CD14-positive monocyte (primary cell): ENCODE data around the gene SEMA3C. TPM values are rescaled to one million over a fixed set of nuclear protein-coding genes. Genes with fewer than 3 reads are reported as not detected.

Experiments used
- DNase-seq, 3 donors: peaks; one replicate each; pipeline ENCODE4 v3.0.0-alpha.2; 2011 to 2022
- H2AFZ ChIP-seq: 2 replicates; pipeline ENCODE4 v1.6.0; 2012; ENCODE audit warnings: mild to moderate bottlenecking, low read depth, low read length, inconsistent platforms; ENCODE audit not compliant: insufficient read depth, poor library complexity, severe bottlenecking
- H3K27ac ChIP-seq, 2 donors: 1 replicate in 1 of 2; 2 replicates in 1 of 2; pipeline ENCODE4 v1.5.1; 2012 to 2013; ENCODE audit warnings: low read length in 2 of 2, control low read depth in 1 of 2, inconsistent platforms in 1 of 2, low read depth in 1 of 2, mild to moderate bottlenecking in 1 of 2
- H3K27me3 ChIP-seq, 2 donors: one replicate each; pipeline versions ENCODE4 v1.6.0 to v1.6.1; 2011 to 2013; ENCODE audit warnings: low read length in 2 of 2; ENCODE audit not compliant: control insufficient read depth in 2 of 2, insufficient read depth in 2 of 2
- H3K36me3 ChIP-seq, 2 donors: replicated peaks in 1 of 2; 1 replicate in 1 of 2; 2 replicates in 1 of 2; pipeline versions ENCODE4 v1.5.1 to v1.6.1; 2012 to 2013; ENCODE audit warnings: low read length in 2 of 2, control low read depth in 1 of 2, inconsistent platforms in 1 of 2, mild to moderate bottlenecking in 1 of 2; ENCODE audit not compliant: insufficient read depth in 2 of 2, control insufficient read depth in 1 of 2
- H3K4me1 ChIP-seq, 2 donors: 1 replicate in 1 of 2; 2 replicates in 1 of 2; pipeline versions ENCODE4 v1.5.1 to v1.6.1; 2012 to 2013; ENCODE audit warnings: low read length in 2 of 2, control low read depth in 1 of 2, inconsistent platforms in 1 of 2, mild to moderate bottlenecking in 1 of 2, moderate library complexity in 1 of 2; ENCODE audit not compliant: insufficient read depth in 2 of 2, control insufficient read depth in 1 of 2
- H3K4me2 ChIP-seq: replicated peaks from 2 replicates; pipeline ENCODE3; 2012; ENCODE audit warnings: low read length, moderate library complexity, mild to moderate bottlenecking; ENCODE audit not compliant: poor library complexity, severe bottlenecking; ENCODE audit errors: extremely low read depth
- H3K4me3 ChIP-seq, 3 experiments: fragments of 200-600 bp in 1 of 3; sonication (generic) in 1 of 3; replicated peaks in 1 of 3; 1 replicate in 2 of 3; 2 replicates in 1 of 3; pipeline ENCODE4 v1.5.1; 2011 to 2013; ENCODE audit warnings: low read length in 3 of 3, mild to moderate bottlenecking in 3 of 3, control low read depth in 2 of 3, low read depth in 2 of 3, inconsistent platforms in 1 of 3, moderate library complexity in 1 of 3
- H3K79me2 ChIP-seq: 2 replicates; pipeline ENCODE4 v1.6.0; 2012; ENCODE audit warnings: mild to moderate bottlenecking, control low read depth, inconsistent platforms, low read length, moderate library complexity; ENCODE audit not compliant: insufficient read depth
- H3K9ac ChIP-seq: 2 replicates; pipeline ENCODE4 v1.6.0; 2017; ENCODE audit warnings: low read length, mild to moderate bottlenecking; ENCODE audit not compliant: insufficient read depth, poor library complexity, severe bottlenecking
- H3K9me3 ChIP-seq, 2 donors: replicated peaks in 1 of 2; 1 replicate in 1 of 2; 2 replicates in 1 of 2; pipeline versions ENCODE4 v1.5.1 to v1.6.1; 2012 to 2013; ENCODE audit warnings: low read length in 2 of 2, control low read depth in 1 of 2; ENCODE audit not compliant: control insufficient read depth in 1 of 2, insufficient read depth in 1 of 2
- H4K20me1 ChIP-seq: 2 replicates; pipeline ENCODE4 v1.6.0; 2012; ENCODE audit warnings: mild to moderate bottlenecking, low read length, control low read depth, moderate library complexity; ENCODE audit not compliant: insufficient read depth
- H3K27ac Mint-ChIP-seq, 7 donors: one replicate each; pipeline ENCODE4 v1.8.0; 2020; ENCODE audit warnings: mild to moderate bottlenecking in 7 of 7, mixed read lengths in 7 of 7, moderate library complexity in 6 of 7, inconsistent platforms in 2 of 7
- H3K27me3 Mint-ChIP-seq, 3 donors: one replicate each; pipeline ENCODE4 v1.8.0; 2021 to 2022; ENCODE audit warnings: low read depth in 3 of 3, mild to moderate bottlenecking in 3 of 3, mixed read lengths in 3 of 3, moderate library complexity in 3 of 3, inconsistent platforms in 1 of 3
- H3K36me3 Mint-ChIP-seq, 2 donors: one replicate each; pipeline ENCODE4 v1.8.0; 2020; ENCODE audit warnings: mixed read lengths in 2 of 2, inconsistent platforms in 1 of 2, mild to moderate bottlenecking in 1 of 2
- H3K4me1 Mint-ChIP-seq: one replicate; pipeline ENCODE4 v1.8.0; 2020; ENCODE audit warnings: mild to moderate bottlenecking, mixed read lengths
- H3K4me3 Mint-ChIP-seq, 2 donors: one replicate each; pipeline ENCODE4 v1.8.0; 2020; ENCODE audit warnings: mild to moderate bottlenecking in 2 of 2, mixed read lengths in 2 of 2, moderate library complexity in 1 of 2
- H3K9me3 Mint-ChIP-seq, 7 donors: one replicate each; pipeline ENCODE4 v1.8.0; 2020 to 2022; ENCODE audit warnings: mixed read lengths in 7 of 7, mild to moderate bottlenecking in 6 of 7, moderate library complexity in 6 of 7, inconsistent platforms in 2 of 7
- WGBS: methylation state at CpG from one replicate; pipeline ENCODE4 v1.1.5; 2013; ENCODE audit warnings: missing lambda C conversion rate; ENCODE audit not compliant: insufficient coverage; 5-methylcytosine and 5-hydroxymethylcytosine counted together
- intact Hi-C, 2 donors: fragments of 100-400 bp; cut with micrococcal nuclease; formaldehyde crosslinking; loops; one replicate each; pipeline versions ENCODE4 v1.15.0 to v1.15.1; 2023
- polyA plus RNA-seq, 3 donors: library from polyadenylated mRNA; depleted of rRNA in 1 of 3; unstranded in 2 of 3; stranded (reverse) in 1 of 3; fragments of 300-500 nt in 2 of 3; fragments of >200 nt in 1 of 3; fragmentation: Illumina TruSeq in 2 of 3; gene quantifications; 1 replicate in 2 of 3; 2 replicates in 1 of 3; pipeline ENCODE4 v1.2.3, GENCODE V29; 2012 to 2021
- TF ChIP-seq, protein P1 (sequence below): fragments of 200-600 bp; IDR thresholded peaks from one replicate; pipeline ENCODE4 v1.8.0; 2022; ENCODE audit warnings: antibody characterized with exemption, mild to moderate bottlenecking

Gene SEMA3C
- polyA plus RNA-seq, 3 donors: 7.2 to 14.1 (median 13.7) TPM

- peaks cover 0 to 2% (median 0%) of the 10 kb centered on the region in 7 donors for H3K9me3 Mint-ChIP-seq
Measured at GRCh38 chr7:80891259-80891544, 27.6 kb downstream of the SEMA3C start.

GRCh38 chr7:80890426-80891258 lies 28.2 kb downstream of the SEMA3C start:
- H3K36me3 ChIP-seq: peaks cover 0 to 4% of the 10 kb centered on the region in 2 donors
- intact Hi-C loops: no loop called here
- no peak overlapping the region for H3K9ac ChIP-seq
- H2AFZ ChIP-seq: no peak overlapping the region
- WGBS: no CpG with 5 or more reads among the region's 4 CpGs
- H3K4me1 Mint-ChIP-seq: no peaks in the 10 kb centered on the region
- no peak overlapping the region for H3K4me3 Mint-ChIP-seq
- H3K27me3 Mint-ChIP-seq: peaks cover 0 to 3% (median 0%) of the 10 kb centered on the region in 3 donors
- H3K9me3 Mint-ChIP-seq: peaks cover 0 to 2% (median 0%) of the 10 kb centered on the region in 7 donors
- no peaks in the 10 kb centered on the region for H3K9me3 ChIP-seq
- H3K4me3 ChIP-seq: no peak overlapping the region
- TF ChIP-seq, protein P1, sequence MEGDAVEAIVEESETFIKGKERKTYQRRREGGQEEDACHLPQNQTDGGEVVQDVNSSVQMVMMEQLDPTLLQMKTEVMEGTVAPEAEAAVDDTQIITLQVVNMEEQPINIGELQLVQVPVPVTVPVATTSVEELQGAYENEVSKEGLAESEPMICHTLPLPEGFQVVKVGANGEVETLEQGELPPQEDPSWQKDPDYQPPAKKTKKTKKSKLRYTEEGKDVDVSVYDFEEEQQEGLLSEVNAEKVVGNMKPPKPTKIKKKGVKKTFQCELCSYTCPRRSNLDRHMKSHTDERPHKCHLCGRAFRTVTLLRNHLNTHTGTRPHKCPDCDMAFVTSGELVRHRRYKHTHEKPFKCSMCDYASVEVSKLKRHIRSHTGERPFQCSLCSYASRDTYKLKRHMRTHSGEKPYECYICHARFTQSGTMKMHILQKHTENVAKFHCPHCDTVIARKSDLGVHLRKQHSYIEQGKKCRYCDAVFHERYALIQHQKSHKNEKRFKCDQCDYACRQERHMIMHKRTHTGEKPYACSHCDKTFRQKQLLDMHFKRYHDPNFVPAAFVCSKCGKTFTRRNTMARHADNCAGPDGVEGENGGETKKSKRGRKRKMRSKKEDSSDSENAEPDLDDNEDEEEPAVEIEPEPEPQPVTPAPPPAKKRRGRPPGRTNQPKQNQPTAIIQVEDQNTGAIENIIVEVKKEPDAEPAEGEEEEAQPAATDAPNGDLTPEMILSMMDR: no peak
- DNase-seq: no peak
- no peaks in the 10 kb centered on the region for H3K27me3 ChIP-seq
- H3K4me1 ChIP-seq: no peaks in the 10 kb centered on the region
- H4K20me1 ChIP-seq: no peaks in the 10 kb centered on the region
- no peaks in the 10 kb centered on the region for H3K79me2 ChIP-seq
- no peak overlapping the region for H3K27ac Mint-ChIP-seq
- H3K4me2 ChIP-seq: no peak overlapping the region
- H3K27ac ChIP-seq: no peak overlapping the region
- H3K36me3 Mint-ChIP-seq: peaks cover 8 to 10% of the 10 kb centered on the region in 2 donors

More at GRCh38 chr7:80891259-80891544, 27.6 kb downstream of the SEMA3C start:
- Histone ChIP-seq H3K27ac (no peak overlapping the region), H3K4me1 (no peaks in the 10 kb centered on the region), H3K36me3 (peaks cover 0 to 4% of the 10 kb centered on the region in 2 donors), H3K4me2 (no peak overlapping the region), H3K9ac (no peak overlapping the region), H3K9me3 (no peaks in the 10 kb centered on the region), H3K27me3 (no peaks in the 10 kb centered on the region), H3K79me2 (no peaks in the 10 kb centered on the region), H3K4me3 (no peak overlapping the region), H4K20me1 (no peaks in the 10 kb centered on the region), H2AFZ (no peak overlapping the region)
- Mint-ChIP-seq H3K4me1 (no peaks in the 10 kb centered on the region), H3K4me3 (no peak overlapping the region), H3K27ac (no peak overlapping the region), H3K27me3 (peaks cover 0 to 3% (median 0%) of the 10 kb centered on the region in 3 donors), H3K36me3 (peaks cover 6 to 10% of the 10 kb centered on the region in 2 donors)
- no peak for DNase-seq
- intact Hi-C loops: no loop called here
- 100% methylated on average over 3 of the region's 3 CpGs for WGBS
- TF ChIP-seq, protein P1: no peak
